HEK293 (cell line): Measurements from ENCODE around the gene GPI.
A peak's percentile ranks its signal among the peaks of the same experiment; 100 is the strongest.

Experiments
- CTCF ChIP-seq: fragments of 450-650 bp; formaldehyde crosslinking; IDR thresholded peaks from 2 replicates; pipeline ENCODE4 v1.5.1; 2016; ENCODE audit warnings: missing biosample characterization, missing genetic modification characterization
- EGR2 ChIP-seq: fragments of 450-650 bp; formaldehyde crosslinking; IDR thresholded peaks from 2 replicates; pipeline ENCODE4 v1.5.1; 2016; ENCODE audit warnings: low read depth, missing biosample characterization, missing genetic modification characterization
- GLIS1 ChIP-seq: fragments of 450-650 bp; formaldehyde crosslinking; IDR thresholded peaks from 2 replicates; pipeline ENCODE4 v1.5.1; 2016; ENCODE audit warnings: missing biosample characterization, missing genetic modification characterization
- GLIS2 ChIP-seq: fragments of 450-650 bp; formaldehyde crosslinking; IDR thresholded peaks from 2 replicates; pipeline ENCODE4 v1.5.1; 2016; ENCODE audit warnings: missing biosample characterization, missing genetic modification characterization
- HOXA7 ChIP-seq: sonication (generic); formaldehyde crosslinking; IDR thresholded peaks from 2 replicates; pipeline ENCODE4 v1.8.1; 2022; ENCODE audit warnings: missing genetic modification reagents, borderline replicate concordance
- KLF16 ChIP-seq: fragments of 450-650 bp; formaldehyde crosslinking; IDR thresholded peaks from 2 replicates; pipeline ENCODE4 v1.5.1; 2017; ENCODE audit warnings: missing biosample characterization, missing genetic modification characterization
- KLF9 ChIP-seq: fragments of 450-650 bp; formaldehyde crosslinking; IDR thresholded peaks from 2 replicates; pipeline ENCODE4 v1.5.1; 2016; ENCODE audit warnings: missing biosample characterization, missing genetic modification characterization, low read depth
- ZBTB1 ChIP-seq: fragments of 450-650 bp; formaldehyde crosslinking; IDR thresholded peaks from 2 replicates; pipeline ENCODE4 v1.5.1; 2016; ENCODE audit warnings: missing biosample characterization, missing genetic modification characterization
- ZBTB10 ChIP-seq: fragments of 450-650 bp; formaldehyde crosslinking; IDR thresholded peaks from 2 replicates; pipeline ENCODE4 v1.5.1; 2016; ENCODE audit warnings: missing biosample characterization, missing genetic modification characterization
- ZBTB20 ChIP-seq: fragments of 450-650 bp; formaldehyde crosslinking; IDR thresholded peaks from 2 replicates; pipeline ENCODE4 v1.5.1; 2016; ENCODE audit warnings: missing biosample characterization, missing genetic modification characterization
- ZEB2 ChIP-seq: fragments of 450-650 bp; formaldehyde crosslinking; IDR thresholded peaks from 2 replicates; pipeline ENCODE4 v1.5.1; 2016; ENCODE audit warnings: missing biosample characterization, missing genetic modification characterization
- ZFHX2 ChIP-seq: fragments of 450-650 bp; formaldehyde crosslinking; conservative IDR thresholded peaks from 2 replicates; pipeline ENCODE4 v1.5.1; 2016; ENCODE audit warnings: missing biosample characterization, missing genetic modification characterization
- ZFP3 ChIP-seq: fragments of 450-650 bp; formaldehyde crosslinking; IDR thresholded peaks from 2 replicates; pipeline ENCODE4 v1.5.1; 2016; ENCODE audit warnings: low read depth, missing biosample characterization, missing genetic modification characterization
- ZFP37 ChIP-seq: fragments of 450-650 bp; formaldehyde crosslinking; IDR thresholded peaks from 2 replicates; pipeline ENCODE4 v1.5.1; 2016; ENCODE audit warnings: missing biosample characterization, missing genetic modification characterization
- ZFP41 ChIP-seq: fragments of 450-650 bp; formaldehyde crosslinking; IDR thresholded peaks from 2 replicates; pipeline ENCODE4 v1.5.1; 2016; ENCODE audit warnings: missing biosample characterization, missing genetic modification characterization, borderline replicate concordance
- ZNF114 ChIP-seq: fragments of 450-650 bp; formaldehyde crosslinking; IDR thresholded peaks from 2 replicates; pipeline ENCODE4 v1.5.0; 2017; ENCODE audit warnings: missing biosample characterization, missing genetic modification characterization
- ZNF239 ChIP-seq: fragments of 450-650 bp; formaldehyde crosslinking; IDR thresholded peaks from 2 replicates; pipeline ENCODE4 v1.5.1; 2016; ENCODE audit warnings: missing biosample characterization, missing genetic modification characterization
- ZNF350 ChIP-seq: fragments of 450-650 bp; formaldehyde crosslinking; IDR thresholded peaks from 2 replicates; pipeline ENCODE4 v1.5.0; 2017; ENCODE audit warnings: missing biosample characterization, mild to moderate bottlenecking, missing genetic modification characterization
- ZNF416 ChIP-seq: fragments of 450-650 bp; formaldehyde crosslinking; IDR thresholded peaks from 2 replicates; pipeline ENCODE4 v1.5.1; 2016; ENCODE audit warnings: missing biosample characterization, missing genetic modification characterization
- ZNF501 ChIP-seq: fragments of 450-650 bp; formaldehyde crosslinking; IDR thresholded peaks from 2 replicates; pipeline ENCODE4 v1.5.1; 2016; ENCODE audit warnings: missing biosample characterization, missing genetic modification characterization
- ZNF600 ChIP-seq: fragments of 450-650 bp; formaldehyde crosslinking; IDR thresholded peaks from 2 replicates; pipeline ENCODE4 v1.5.1; 2016; ENCODE audit warnings: missing biosample characterization, missing genetic modification characterization
- ZNF624 ChIP-seq: fragments of 450-650 bp; formaldehyde crosslinking; IDR thresholded peaks from 2 replicates; pipeline ENCODE4 v1.5.1; 2017; ENCODE audit warnings: missing biosample characterization, missing genetic modification characterization
- ZNF660 ChIP-seq: fragments of 450-650 bp; IDR thresholded peaks from 2 replicates; pipeline ENCODE4 v1.5.1; 2018; ENCODE audit warnings: missing biosample characterization, mild to moderate bottlenecking, missing genetic modification characterization
- ZNF701 ChIP-seq: fragments of 450-650 bp; formaldehyde crosslinking; IDR thresholded peaks from 2 replicates; pipeline ENCODE4 v1.5.1; 2016; ENCODE audit warnings: missing biosample characterization, missing genetic modification characterization
- ZSCAN30 ChIP-seq: fragments of 450-650 bp; IDR thresholded peaks from 2 replicates; pipeline ENCODE4 v1.5.1; 2018; ENCODE audit warnings: missing biosample characterization, mild to moderate bottlenecking, missing genetic modification characterization, moderate library complexity
- ZXDB ChIP-seq: fragments of 450-650 bp; formaldehyde crosslinking; IDR thresholded peaks from 2 replicates; pipeline ENCODE4 v1.5.1; 2016; ENCODE audit warnings: missing biosample characterization, missing genetic modification characterization
- TF ChIP-seq, protein P1 (sequence below): fragments of 450-650 bp; formaldehyde crosslinking; IDR thresholded peaks from 2 replicates; pipeline ENCODE4 v1.5.1; 2016; ENCODE audit warnings: missing biosample characterization, missing genetic modification characterization
- TF ChIP-seq, protein P2 (sequence below): fragments of 450-650 bp; formaldehyde crosslinking; IDR thresholded peaks from 2 replicates; pipeline ENCODE4 v1.5.0; 2017; ENCODE audit warnings: missing biosample characterization, missing genetic modification characterization, borderline replicate concordance
- TF ChIP-seq, protein P3 (sequence below): fragments of 450-650 bp; formaldehyde crosslinking; IDR thresholded peaks from 2 replicates; pipeline ENCODE4 v1.5.1; 2016; ENCODE audit warnings: missing biosample characterization, missing genetic modification characterization

GPI gene

DNA sequence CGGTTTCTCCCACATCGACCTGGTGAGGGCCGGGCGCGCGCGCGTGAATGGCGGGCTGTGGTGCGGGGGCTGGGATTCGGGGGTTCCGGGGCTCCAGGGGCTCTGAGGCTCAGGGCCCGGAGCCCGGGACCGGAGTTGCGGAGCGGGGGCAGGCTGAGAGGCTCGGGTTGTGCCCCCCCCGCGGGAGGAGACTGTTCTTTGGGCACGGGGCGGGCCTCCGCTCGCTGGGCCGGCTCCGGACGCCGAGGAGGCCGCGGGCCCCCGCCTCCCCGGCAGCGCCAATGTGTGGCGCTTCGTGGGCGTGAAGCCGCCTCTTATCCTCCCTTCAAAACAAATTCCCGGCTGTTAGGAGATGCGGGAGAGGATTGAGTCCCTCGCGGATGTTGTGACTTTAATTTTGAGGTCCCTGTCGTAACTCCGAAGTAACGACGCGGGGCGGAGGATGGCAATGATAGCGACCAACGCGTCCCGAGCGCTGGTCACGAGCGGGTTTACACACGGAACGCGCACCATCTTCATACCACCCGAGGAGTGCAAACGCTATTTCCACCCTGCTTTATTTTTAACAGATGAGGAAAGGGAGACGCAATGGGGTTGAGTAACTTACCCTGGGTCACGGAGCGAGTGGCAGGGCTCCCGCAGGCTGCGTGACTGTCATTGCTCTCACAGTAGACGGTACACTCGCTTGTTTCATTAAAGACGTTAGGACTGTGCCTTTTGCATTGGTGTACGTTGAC, 63.7 kb downstream of the GPI start (continued):
- TF ChIP-seq ZFP3 (tag by site-specific recombination) (peak; percentile 88), ZNF600 (tag by site-specific recombination) (peak; percentile 73), GLIS2 (tag by site-specific recombination) (peak; percentile 36; the same call in 1 of the 2 replicates), CTCF (peak; percentile 18; the same call in 1 of the 2 replicates), ZNF239 (tag by site-specific recombination) (peak; percentile 53; the same call in 1 of the 2 replicates), ZNF701 (tag by site-specific recombination) (no peak), ZFP41 (tag by site-specific recombination) (no peak), ZNF350 (tag by site-specific recombination) (no peak), ZFP37 (tag by site-specific recombination) (peak; percentile 20), ZBTB20 (tag by site-specific recombination) (peak; percentile 93), ZNF114 (tag by site-specific recombination) (no peak), ZNF624 (no peak), KLF16 (peak; percentile 17), ZSCAN30 (tag by site-specific recombination) (peak; percentile 31), ZNF416 (tag by site-specific recombination) (no peak), ZBTB1 (no peak), ZXDB (tag by site-specific recombination) (peak; percentile 79; the same call in 1 of the 2 replicates), ZFHX2 (tag by site-specific recombination) (peak; percentile 88), ZEB2 (peak; percentile 5), ZBTB10 (tag by site-specific recombination) (0 out of 2 replicates have a peak, but pooled peaks have one; percentile 42), ZNF501 (tag by site-specific recombination) (peak; percentile 7; the same call in 1 of the 2 replicates), EGR2 (tag by site-specific recombination) (peak; percentile 86), HOXA7 (CRISPR knock-in tag) (0 out of 2 replicates have a peak, but pooled peaks have one; percentile 4), GLIS1 (tag by site-specific recombination) (peak; percentile 33; the same call in 1 of the 2 replicates), KLF9 (tag by site-specific recombination) (peak; percentile 57), ZNF660 (tag by site-specific recombination) (no peak)
- TF ChIP-seq, protein P1, sequence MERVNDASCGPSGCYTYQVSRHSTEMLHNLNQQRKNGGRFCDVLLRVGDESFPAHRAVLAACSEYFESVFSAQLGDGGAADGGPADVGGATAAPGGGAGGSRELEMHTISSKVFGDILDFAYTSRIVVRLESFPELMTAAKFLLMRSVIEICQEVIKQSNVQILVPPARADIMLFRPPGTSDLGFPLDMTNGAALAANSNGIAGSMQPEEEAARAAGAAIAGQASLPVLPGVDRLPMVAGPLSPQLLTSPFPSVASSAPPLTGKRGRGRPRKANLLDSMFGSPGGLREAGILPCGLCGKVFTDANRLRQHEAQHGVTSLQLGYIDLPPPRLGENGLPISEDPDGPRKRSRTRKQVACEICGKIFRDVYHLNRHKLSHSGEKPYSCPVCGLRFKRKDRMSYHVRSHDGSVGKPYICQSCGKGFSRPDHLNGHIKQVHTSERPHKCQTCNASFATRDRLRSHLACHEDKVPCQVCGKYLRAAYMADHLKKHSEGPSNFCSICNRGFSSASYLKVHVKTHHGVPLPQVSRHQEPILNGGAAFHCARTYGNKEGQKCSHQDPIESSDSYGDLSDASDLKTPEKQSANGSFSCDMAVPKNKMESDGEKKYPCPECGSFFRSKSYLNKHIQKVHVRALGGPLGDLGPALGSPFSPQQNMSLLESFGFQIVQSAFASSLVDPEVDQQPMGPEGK (tag by site-specific recombination): peak; percentile 95
- TF ChIP-seq, protein P2, sequence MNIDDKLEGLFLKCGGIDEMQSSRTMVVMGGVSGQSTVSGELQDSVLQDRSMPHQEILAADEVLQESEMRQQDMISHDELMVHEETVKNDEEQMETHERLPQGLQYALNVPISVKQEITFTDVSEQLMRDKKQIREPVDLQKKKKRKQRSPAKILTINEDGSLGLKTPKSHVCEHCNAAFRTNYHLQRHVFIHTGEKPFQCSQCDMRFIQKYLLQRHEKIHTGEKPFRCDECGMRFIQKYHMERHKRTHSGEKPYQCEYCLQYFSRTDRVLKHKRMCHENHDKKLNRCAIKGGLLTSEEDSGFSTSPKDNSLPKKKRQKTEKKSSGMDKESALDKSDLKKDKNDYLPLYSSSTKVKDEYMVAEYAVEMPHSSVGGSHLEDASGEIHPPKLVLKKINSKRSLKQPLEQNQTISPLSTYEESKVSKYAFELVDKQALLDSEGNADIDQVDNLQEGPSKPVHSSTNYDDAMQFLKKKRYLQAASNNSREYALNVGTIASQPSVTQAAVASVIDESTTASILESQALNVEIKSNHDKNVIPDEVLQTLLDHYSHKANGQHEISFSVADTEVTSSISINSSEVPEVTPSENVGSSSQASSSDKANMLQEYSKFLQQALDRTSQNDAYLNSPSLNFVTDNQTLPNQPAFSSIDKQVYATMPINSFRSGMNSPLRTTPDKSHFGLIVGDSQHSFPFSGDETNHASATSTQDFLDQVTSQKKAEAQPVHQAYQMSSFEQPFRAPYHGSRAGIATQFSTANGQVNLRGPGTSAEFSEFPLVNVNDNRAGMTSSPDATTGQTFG (tag by site-specific recombination): 0 out of 2 replicates have a peak, but pooled peaks have one; percentile 44
- TF ChIP-seq, protein P3, sequence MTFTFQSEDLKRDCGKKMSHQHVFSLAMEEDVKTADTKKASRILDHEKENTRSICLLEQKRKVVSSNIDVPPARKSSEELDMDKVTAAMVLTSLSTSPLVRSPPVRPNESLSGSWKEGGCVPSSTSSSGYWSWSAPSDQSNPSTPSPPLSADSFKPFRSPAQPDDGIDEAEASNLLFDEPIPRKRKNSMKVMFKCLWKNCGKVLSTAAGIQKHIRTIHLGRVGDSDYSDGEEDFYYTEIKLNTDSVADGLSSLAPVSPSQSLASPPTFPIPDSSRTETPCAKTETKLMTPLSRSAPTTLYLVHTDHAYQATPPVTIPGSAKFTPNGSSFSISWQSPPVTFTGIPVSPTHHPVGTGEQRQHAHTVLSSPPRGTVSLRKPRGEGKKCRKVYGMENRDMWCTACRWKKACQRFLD (tag by site-specific recombination): no peak
